NCI-H2081 treated with DMSO at 0.1 percent for 48 hours (cell line): ENCODE results near the gene BTN1A1.
"Not testable (repeated sequence)": the region's sequence is repeated elsewhere in the genome, so short reads cannot be mapped to it uniquely, and the experiment has no call there.

Experiments used
- DNase-seq: peaks from one replicate; lab custom pipeline; 2025; lab: John Stamatoyannopoulos, UW

BTN1A1 gene

DNA sequence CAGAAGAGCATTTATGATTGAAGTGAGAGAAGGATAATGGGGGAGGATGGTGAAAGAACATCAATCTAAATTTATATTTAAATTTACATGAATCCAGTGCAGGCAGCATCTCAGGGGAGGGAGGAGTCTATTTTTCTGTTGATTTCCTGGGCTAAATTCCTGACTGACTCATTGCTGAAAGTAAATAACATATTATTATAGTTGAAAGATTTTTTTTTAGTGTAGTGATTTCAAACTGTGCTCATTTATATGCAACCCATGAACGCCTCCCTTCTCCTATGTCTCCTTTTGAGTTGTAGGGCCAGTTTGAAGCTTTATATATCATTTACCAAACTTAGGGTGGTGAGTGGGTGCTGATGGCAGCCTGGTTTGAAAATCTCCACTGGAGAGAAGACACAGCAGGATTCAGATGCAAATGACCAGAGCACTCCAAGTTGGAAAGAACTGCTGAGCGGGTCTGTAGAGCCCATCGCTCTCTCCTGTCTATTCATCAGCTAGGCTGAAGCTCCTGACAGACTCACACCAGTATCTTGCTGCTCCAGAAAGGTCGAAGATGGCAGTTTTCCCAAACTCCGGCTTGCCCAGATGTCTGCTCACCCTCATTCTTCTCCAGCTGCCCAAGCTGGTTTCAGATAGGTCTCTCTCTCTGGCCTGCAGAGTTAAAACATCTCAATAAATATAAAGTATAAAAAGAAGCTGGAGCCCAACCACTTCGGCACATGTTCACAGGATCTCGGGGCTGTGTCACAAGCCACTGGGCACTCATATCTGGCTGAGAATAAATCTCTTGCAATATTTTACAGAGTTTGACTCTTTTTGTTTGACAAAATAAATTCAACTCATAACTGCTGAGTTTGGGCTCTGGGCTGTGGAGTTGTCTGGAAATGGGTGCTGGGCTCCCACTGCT, 24.0 kb upstream of the BTN1A1 start:
- DNase-seq, result no peak

DNA sequence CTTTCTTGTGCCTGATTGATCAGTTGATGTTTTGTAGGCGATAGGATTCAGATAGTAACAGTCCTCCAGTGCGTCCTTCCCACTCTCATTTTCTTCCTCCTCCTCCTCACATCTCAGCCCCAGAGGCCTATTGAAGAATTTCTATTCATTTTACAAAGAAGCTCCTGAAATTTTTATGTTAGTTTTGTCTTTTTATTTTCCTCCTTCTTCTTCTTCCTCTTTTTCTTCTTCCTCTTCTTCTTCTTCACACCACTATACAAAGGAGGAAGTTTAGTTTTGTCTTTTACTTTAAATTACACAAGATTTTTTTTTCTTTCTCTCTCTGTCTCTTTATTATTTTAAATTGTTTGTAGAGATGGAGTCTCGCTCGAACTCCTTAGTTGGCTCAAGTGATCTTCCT, 23.2 kb upstream of the BTN1A1 start:
- no peak for DNase-seq

DNA sequence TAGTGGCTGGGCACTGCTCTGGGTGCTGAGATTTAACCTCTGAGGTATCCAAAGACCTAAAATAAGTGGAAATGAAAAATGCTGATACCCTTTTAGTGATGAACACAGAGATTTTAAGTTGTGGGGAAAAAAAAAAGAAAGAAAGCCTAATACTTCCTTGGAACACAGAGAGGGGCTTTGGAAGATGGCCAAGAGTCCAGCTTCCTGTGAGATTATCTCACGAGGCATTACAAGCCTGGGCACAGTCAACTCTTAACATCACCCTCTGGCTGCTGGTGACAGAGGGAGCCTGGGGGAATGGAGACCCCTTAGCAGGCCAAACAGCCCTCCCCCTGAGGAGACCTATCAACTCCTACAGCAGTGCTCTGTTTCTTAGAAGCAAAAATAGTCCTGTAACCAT, 22.7 kb upstream of the BTN1A1 start:
- DNase-seq, result no peak

DNA sequence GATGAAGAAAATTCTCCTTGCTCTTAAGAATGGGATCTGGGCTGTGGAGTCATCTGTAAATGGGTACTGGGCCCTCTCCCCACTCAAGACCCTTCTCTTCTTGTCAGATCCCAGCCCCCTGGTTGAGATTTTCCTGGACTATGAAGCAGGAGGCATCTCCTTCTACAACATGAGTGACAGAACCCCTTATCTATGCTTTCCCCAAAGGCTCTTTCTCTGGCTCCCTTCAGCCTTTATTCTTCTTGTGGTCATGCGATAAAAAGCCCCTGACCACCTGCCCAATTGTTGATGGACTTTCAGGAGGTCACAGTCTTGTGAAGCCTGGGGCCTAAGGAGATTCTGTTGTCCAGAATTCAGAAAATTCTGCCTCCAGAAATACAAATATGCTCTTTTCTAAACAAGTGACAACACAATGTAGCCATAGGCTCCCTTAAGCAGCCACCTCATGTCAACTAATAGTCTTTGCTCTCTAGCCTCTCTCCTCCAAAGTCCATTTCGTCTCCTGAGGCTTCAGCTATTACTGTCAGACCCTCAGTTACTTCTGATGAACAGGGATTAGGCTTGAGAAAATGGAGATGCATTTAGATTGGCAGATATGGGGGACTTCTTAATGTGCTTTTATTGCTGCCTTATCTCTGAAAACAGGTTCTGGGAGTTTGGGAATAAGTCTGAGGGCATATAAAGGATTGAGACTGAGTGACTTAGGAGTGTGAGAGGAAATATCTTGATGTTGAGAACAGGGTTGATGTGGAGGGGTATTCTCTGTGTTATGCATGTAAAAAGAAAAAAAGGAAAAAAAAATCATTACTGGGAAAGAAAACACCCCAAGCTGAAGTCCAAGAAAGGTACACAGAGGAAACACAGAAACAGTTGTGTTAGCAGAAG, 21.8 kb upstream of the BTN1A1 start:
- no peak for DNase-seq

DNA sequence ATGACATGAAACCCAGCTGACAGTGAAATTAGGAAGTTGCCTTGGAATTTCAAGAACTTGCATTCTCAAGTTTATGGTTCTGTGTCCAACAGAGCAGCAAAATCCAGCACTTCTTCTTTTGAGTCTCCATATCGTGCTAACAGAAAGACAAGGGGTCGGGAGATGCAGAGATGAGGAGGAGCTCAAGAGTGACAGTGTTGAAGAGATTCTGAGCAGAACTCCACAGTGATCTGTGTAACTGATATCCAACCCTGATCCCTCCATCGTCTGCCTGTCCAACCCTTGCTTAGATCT, 21.2 kb upstream of the BTN1A1 start:
- DNase-seq, result no peak

DNA sequence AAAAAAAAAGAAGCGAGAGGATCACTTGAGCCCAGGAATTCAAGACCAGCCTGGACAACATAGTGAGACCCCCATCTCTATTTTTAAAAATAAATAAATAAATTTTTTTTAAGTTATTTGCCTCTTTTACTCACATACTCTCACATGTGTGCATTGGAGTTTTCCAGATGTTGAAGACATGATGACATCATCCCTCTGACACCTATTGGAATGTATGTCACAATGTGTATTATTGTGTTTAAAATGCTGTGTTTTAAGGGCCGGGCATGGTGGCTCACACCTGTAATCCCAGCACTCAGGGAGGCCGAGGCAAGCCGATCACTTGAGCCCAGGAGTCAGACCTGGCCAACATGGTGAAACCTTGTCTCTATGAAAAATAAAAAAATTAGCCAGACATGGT, 17.8 kb upstream of the BTN1A1 start:
- no peak for DNase-seq

DNA sequence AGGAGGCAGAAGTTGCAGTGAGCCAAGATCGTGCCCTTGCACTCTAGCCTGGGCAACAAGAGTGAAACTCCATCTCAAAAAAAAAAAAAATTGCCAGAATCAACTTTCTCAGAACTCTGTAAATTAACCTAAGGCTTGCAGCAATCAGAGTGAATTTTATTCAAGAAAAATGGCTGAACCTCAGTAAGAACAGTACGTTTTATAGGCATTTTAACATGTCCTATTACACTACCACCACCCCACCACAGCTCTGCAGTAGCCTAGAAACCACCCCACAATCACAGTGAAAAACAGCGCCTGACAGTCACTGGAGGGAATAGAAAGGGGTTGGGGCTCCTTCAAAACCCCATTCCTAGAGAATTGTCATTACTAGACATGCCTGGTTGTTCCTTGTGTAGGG, 16.4 kb upstream of the BTN1A1 start:
- DNase-seq, result no peak

DNA sequence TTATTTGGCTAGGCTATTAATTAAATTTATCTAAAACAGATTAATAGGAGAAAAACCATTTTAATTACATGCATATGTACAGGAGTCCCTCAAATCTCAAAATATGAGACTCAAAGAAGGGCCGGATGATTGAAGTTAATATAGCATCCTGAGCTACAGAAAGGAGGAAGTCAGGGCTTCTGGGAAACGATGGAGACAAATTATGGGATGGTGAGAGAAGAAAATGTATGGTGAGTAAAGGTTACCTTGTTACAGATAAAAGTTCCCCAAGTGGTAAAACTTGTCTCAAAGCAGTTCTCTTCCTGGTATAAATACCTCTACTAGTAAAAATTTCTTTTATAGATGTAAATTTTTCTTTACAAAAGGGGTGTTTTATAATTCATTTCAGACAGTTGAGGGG, 15.9 kb upstream of the BTN1A1 start:
- DNase-seq, result no peak

DNA sequence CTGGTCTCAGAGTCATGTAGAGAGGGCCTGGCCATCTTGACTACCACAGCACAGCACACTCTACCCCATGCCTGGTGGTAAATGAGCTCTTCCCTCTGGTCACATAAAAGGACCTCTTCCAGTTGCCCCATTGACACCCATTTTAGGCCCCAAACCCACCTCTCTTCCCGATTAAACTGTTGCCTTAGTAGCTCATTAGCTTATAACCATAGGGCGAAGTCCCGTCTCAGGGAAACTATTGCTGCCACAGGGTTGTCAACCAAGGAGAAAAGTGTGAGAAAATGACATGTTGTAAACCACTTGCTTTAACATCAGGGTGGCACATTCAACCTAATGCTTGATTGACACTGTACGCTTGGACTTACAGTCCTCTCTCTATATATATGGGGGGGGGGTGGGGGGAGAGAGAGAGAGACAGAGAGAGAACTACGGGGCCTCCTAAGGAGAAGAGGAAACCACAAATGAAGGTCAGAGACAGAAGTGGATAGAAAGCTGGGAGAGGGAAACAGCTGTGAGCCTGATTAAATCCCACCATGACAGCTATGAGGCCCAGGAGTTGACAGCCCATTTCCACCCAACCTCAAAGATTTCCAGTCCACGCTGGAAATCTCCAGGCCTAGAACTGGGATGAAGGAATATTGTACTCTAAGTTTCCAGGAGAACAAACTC, 14.9 kb upstream of the BTN1A1 start:
- no peak for DNase-seq

DNA sequence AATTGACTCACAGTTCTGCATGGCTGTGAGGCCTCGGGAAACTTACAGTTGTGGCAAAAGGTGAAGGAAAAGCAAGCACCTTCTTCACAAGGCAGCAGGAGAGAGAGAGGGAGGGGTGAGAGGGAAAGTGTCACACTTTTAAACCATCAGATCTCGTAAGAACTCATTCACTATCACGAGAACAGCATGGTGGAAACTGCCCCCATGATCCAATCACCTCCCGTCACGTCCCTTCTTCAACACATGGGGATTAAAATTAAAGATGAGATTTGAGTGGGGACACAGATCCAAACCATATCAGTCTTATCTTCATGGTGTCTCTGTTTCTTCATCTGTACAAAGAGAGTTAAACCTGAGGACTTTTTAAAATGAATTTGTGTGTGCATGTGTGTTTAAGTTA, 13.7 kb upstream of the BTN1A1 start:
- DNase-seq, result no peak

DNA sequence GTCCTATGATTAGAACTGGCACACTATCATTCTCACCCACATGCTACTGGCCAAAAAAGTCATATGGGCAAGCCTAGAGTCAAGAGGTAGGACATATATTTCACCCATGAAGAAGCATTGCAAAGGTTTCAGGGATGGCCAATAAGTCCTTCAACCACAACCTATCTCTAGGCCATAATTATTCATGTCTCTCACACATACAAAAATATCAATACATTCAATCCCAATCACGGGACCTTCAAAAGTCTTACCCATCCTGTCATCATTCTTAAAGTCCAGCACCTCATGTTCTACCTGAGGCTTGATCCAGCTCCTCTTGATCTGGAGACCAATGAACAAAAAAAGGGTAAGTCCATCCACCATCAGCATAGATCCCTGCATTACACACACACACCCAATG, 12.6 kb upstream of the BTN1A1 start:
- DNase-seq, result no peak

DNA sequence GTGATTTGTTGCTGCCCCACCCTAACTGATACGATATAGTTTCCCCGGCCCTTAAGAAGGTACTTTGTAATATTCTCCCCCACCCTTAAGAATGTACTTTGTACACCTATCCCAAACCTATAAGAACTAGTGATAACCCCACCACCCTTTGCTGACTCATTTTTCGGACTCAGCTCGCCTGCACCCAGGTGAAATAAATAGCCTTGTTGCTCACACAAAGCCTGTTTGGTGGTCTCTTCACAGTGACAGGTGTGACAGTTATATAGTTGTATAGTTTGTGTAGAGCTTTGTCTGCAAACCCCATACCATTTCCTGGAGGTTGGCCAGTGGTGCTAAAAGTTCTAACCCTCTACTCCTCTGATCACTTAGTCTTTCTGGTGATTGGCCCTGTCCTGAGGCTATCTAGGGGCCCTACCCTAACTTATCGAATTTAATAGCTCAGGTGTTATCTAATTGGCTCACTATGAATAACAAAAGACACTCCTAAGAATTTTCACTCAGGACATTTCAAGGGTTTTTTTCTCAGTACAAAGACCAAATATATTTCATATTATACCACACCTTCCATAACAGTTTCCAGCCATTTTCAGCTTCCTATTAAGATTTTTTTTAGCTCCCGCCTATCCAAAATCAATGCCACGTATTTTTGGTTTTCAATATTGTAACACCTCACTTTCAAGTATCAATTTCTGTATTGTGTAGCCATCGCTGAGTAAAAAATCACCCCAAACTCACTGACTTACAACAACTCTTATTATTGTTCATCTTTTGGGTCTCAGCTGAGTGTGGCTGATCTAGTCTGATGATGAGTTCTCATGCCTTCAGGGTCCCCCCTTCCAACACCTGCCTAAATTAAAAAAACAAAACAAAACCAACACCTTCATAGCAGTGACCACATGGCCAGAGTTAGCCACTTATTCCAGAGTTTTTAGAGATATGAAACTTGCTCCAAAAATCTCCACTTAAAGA, 9.8 kb upstream of the BTN1A1 start:
- DNase-seq, result no peak

DNA sequence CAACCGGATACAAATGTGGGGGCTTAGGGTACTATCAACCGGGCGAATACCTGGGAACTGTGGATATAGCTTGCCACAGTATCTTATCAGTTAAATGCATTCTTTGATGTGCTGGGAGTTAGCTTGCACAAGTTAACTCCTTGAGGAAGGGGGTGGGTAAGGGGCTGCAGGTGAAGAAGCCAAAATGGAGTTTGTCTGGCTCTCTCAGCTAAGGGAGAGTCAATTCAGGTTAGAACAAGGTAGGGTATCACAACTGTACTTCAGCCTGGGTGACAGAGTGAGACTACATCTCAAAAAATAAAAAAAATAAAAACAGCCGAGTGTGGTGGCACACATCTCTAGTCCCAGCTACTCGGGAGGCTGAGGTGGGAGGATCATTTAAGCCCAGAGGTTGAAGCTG, 8.5 kb upstream of the BTN1A1 start:
- no peak for DNase-seq

DNA sequence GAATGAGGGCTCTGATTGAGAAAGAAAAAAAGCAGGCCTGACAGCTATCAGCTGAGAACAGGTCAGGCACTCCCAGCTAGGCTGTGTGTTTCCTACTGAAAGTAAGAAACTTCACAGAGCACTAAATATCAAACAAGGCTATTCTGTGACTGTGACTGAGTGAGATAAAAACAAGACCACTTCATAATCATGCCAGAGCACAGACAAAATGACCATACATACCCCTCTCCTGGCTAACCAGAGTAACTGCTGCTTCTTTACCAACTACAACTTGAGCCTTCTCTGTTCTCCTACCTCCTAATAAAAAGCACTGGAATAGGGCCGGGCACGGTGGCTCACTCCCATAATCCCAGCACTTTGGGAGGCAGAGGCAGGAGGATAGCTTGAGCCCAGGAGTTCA, 6.8 kb upstream of the BTN1A1 start:
- DNase-seq, result no peak

DNA sequence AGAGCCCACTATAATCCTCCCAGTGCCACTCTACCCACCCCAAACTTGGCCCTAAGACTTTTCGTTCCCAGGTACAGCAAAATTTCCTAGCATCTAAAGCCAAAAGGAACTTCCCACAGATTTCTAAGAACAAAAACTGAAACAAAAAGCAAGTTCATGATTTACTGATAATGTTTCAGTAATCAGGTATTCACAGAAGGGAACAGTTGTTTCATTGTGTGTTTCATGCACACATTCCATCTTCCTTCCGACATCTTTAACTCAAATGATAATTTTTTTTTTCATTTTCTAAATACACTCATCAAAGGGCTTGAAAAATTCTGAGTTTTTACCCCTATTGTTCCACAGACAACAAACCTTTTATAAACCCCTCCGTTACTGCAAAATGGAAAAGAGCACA, 6.0 kb upstream of the BTN1A1 start:
- DNase-seq, result no peak

DNA sequence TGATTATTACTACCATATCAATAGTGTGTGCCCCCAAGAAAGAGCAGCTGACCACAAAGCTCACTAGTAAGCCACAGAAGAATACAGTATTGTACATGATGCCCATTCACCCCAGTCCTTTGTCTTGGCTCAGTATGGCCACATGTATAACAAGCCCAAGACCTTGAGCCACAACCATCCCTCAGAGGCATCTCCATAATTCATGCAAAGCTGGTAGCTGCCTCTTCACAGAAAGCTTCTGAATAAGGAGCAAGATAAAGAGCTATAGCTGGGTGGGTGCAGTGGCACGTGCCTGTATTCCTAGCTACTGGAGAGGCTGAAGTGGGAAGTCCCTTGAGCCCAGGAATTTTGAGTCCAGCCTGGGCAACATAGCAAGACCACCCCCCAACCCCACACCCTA, 4.8 kb upstream of the BTN1A1 start:
- DNase-seq, result no peak

DNA sequence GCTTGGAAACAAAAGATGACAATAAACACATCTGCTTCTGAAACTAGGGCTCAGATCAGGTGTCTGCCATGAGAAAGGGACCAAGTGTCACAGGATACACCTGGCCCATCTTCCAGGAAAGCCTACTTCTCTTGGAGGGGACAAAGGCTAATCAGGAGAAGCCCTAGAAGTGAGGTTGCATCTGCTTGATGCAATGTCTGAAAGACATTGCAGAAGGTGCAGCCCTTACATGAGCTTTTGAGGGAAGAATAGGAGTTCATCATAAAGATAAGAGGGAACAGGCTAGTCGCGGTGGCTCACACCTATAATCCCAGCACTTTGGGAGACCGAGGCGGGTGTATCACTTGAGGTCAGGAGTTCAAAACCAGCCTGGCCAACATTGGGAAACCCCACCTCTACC, 2.5 kb upstream of the BTN1A1 start:
- DNase-seq, result no peak

DNA sequence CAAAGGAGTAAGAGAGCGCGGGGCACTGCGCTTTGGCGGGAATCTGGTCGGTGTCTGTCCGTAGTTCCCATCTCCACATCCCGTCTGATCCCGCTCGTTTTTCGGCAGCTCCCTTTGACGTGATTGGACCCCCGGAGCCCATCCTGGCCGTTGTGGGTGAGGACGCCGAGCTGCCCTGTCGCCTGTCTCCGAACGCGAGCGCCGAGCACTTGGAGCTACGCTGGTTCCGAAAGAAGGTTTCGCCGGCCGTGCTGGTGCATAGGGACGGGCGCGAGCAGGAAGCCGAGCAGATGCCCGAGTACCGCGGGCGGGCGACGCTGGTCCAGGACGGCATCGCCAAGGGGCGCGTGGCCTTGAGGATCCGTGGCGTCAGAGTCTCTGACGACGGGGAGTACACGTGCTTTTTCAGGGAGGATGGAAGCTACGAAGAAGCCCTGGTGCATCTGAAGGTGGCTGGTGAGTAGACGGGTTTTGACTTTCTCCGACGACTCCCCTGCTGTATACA, 1.4 kb downstream of the BTN1A1 start:
- no peak for DNase-seq

DNA sequence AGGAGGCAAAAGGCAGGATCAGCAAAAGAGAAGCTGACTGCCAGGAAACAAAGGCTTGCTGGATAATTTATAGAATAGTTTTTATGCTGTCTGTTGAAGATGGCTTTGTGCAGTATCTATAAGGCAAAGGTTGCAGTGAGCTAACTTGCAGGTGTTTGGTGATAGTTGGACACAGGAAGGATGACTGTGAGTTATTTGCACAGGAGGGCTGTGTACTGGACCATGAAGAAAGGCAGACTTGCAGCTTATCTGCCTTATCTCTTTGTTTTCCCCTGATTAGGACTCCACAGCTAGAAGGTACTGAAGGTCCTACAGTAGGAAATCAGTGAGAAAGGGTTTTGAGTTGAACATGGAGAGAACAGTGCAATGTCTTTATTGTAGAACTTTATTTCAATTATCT, 2.1 kb downstream of the BTN1A1 start:
- DNase-seq, result no peak

DNA sequence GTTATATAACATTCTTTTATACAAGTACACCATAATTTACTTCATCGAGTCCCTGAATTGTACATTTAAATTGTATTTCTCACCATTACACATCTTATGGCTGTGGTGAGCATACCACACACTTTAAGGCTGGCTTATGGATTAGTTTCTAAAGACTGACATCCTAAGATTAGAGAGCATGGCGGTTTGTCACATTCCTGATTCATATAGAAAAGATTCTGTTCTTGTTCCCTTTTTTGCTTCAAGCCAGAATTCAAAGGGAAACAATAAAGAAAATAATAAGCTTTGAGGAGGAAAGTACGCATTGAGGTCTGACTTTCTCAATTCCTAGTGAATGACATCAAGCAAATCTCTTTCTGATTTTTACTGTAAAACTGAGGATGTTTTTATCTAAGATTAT, 2.5 kb downstream of the BTN1A1 start:
- no peak for DNase-seq

DNA sequence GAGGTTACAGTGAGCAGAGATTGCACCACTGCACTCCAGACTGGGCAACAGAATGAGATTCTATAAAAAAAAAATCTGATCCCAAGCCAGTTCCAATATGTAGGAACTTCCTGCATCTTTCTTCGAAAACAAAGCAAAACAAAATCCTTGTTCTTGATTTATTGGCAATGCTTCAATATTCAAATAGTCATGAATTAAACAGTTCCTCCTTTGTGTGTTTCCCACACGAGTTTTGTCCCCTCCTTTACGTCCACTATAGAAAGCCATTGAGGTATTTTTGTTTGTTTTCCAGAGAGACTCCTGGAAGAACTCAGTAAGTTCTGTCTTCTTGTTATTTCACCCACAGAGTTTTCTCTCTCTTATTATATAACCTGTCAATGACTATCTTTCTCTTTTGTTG, 7.6 kb downstream of the BTN1A1 start:
- DNase-seq, result no peak

DNA sequence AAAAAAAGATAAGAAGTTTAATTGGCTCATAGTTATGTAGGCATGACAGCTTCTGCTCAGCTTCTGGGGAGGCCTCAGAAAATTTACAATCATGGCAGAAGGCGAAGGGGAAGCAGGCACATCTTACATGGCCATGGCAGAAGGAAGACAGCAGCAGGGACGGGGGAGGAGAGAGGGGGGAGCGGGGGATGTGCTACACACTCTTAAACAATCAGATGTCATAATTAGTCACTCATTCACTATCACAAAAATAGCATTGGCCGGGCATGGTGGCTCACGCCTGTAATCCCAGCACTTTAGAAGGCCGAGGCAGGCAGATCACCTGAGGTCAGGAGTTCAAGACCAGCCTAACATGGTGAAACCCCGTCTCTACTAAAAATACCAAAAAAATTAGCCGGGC, 10.9 kb downstream of the BTN1A1 start:
- not testable (repeated sequence) for DNase-seq
